HG02571 (cell line): Measurements from ENCODE around the gene RPL35A.

ENCODE experiments used
- ATAC-seq: cut with Tn5 transposase; IDR thresholded peaks from one replicate; pipeline ENCODE4 v1.9.1; 2021; ENCODE audit warnings: mild to moderate bottlenecking, moderate library complexity; ENCODE audit not compliant: unreplicated experiment

The RPL35A gene

DNA sequence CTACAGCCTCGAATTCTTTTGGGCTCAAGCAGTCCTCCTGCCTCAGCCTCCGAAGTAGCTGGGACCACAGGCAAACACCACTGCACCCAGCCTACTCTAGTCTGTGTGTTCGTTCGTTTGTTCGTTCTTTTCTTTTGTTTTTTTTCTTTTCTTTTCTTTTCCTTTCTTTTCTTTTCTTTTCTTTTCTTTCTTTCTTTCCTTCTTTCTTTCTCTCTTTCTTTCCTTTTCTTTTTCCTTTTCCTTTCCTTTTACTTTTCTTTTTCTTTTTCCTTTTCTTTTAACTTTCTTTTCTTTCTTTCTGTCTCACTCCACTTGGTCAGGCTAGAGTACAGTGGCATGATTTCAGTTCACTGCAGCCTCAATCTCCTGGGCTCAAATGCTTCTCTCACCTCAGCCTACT is 46.9 kb downstream of the RPL35A start:
- no peak for ATAC-seq

- ATAC-seq: no peak
Observed at GRCh38 chr3:197997936-197998335, 47.9 kb downstream of the RPL35A start.
